Stimulated activated effector memory CD8-positive, alpha-beta T cell treated with anti-CD3 and anti-CD28 coated beads, Interleukin-12 subunit alpha, Interleukin-12 subunit beta, amount 100 ng/mL, for 72 hours (primary cell): ENCODE results near the gene SGSM2.

Source experiments
- ATAC-seq: fragments of 150-1000 bp; cut with Tn5 transposase; 2 replicates; pipeline ENCODE4 v1.10.0; 2021
- DNase-seq, 2 donors: peaks; one replicate each; pipeline ENCODE4 v3.0.0; 2021 to 2022; ENCODE audit warnings: low spot score in 2 of 2
- H3K27ac Mint-ChIP-seq: one replicate; pipeline ENCODE4 v1.8.0; 2022; ENCODE audit warnings: mild to moderate bottlenecking, mixed read lengths
- H3K36me3 Mint-ChIP-seq: one replicate; pipeline ENCODE4 v1.8.0; 2022; ENCODE audit warnings: mild to moderate bottlenecking, mixed read lengths
- H3K4me1 Mint-ChIP-seq: one replicate; pipeline ENCODE4 v1.8.0; 2022; ENCODE audit warnings: mixed read lengths
- H3K4me3 Mint-ChIP-seq: one replicate; pipeline ENCODE4 v1.8.0; 2022; ENCODE audit warnings: mild to moderate bottlenecking, mixed read lengths
- H3K9me3 Mint-ChIP-seq: one replicate; pipeline ENCODE4 v1.8.0; 2022; ENCODE audit warnings: mixed read lengths

SGSM2 gene

DNA sequence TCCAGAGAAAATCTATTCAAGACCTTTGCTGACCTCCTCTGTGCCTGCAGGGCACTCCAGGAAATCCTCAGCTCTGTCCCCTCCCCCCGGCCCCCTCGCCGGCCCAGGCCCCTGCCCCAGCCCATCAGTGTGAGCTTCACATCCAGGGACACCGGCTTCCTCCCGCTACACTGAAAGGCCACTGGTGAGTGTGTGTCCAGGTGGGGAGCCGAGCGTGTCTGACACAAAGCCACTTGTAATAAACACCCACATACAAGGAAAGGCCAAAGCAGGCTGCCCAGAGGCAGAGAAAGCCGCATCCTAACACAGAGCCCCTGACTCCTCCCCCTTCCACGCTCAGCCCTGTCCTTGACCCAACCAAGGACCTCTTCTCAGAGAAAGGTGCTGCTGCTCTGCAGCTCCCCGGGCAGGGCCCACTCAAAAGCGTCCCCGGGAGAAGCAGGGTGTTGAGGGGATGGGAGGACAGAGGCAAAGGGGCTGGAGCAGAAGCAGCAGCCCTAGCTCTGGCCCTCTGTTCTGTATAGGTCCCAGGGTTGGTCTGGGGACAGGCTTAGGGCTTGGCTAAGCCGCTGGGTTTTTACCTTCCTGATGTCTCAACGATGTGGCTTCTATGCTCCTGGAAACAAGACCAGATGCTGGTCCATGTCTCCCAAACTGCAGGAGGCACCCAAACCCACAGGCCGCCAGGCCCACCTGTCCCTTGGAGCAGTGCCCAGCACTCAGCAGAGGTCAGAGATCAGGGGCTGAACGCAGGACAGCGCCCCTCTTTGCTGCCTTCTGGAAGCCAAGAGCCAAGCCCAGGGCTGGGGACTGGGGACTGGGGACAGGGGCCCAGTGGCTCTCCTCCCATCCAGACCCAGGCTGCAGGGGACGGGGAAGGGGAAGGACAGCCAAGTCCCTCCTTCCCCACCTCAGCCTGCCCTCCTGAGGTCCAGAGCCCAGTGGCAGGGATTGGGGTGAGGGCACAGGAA is 48.2 kb downstream of the SGSM2 start:
- no peak for DNase-seq
- Mint-ChIP-seq H3K4me1 (peaks cover 26% of the 10 kb centered on the region), H3K36me3 (peaks cover 29% of the 10 kb centered on the region), H3K4me3 (no peak overlapping the region), H3K27ac (peak overlapping the region; percentile 54), H3K9me3 (no peaks in the 10 kb centered on the region)
- no peak for ATAC-seq

DNA sequence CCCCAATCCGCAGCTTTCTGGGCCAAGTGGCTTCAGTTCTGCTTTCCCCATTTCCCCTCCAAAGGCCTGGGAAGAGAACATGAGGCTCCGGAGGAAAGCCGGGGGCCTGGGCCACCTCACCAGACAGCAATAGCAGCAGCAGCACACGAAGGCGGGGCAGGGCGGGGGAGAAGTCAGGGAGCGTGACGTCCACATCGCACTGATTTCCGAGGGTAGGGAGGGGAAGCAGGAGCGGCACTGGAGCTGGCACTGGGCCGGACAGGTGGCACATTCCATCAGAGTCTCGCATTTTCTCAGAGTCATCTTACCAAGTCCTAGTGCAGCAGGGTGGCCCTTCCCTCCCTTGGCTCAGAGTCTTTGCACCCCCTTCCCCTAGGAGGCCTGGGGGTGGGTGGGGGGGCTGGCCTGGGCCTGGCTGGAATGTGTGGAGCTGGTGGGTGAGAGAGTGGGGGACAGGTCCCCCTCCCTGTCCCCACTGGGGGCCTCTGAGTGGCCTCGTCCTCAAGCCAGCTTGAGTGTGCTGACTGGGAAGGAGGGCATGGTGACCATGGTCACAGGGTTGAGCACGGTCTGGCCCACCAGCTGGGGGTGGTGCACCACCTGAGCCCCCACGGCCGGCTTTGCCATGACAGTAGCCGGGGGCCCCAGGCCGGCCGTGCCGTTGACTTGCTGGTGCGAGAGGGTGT is 49.2 kb downstream of the SGSM2 start:
- Mint-ChIP-seq H3K9me3 (no peaks in the 10 kb centered on the region), H3K36me3 (peaks cover 33% of the 10 kb centered on the region), H3K27ac (peak overlapping the region; percentile 54), H3K4me1 (peaks cover 36% of the 10 kb centered on the region), H3K4me3 (no peak overlapping the region)
- DNase-seq (no peak), ATAC-seq (no peak)

DNA sequence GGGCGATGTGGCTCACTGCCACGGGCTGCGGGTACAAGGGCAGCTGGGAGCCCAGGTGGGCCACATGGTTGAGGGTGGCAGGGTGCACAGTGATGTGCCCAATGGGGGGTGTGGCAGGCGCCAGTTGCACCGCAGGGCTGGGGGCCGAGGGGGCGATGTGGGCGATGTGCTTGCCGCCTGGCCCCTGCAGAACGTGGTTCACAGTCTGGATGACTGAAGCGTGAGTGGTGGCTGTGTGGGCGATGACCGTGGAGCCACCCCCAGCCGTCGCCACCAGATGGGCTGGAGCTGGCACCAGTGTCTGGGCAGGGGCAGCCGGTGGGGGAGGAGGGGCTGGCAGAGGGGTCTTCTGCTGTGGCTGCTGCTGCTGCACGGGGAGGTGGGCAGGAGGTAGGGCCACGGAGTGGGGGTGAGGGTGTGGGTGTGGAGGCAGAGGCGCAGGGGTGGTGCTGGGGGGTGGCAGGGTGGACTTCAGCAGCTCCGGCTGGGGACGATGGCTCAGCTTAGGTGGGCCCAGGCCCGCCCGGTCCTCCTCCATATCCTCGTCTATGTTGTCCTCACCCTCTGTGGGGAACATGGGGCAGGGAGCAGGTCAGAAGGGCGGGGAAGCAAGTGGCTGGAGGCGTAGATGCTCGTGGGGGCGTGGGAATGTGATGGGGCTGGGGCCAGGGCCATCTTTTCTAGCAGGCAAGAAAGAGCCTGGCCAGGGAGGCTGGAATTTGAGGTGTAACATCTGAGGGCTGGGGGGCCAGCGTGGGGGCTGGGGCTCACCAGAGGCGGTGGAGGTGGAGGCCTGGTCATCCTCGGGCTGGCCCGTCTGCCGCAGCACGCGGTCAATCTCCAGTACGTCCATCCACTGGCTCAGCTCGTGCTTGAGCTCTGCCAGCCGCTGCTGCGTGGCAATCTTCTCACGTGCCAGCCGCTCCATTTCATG is 50.1 kb downstream of the SGSM2 start:
- DNase-seq (no peak), ATAC-seq (no peak)
- peak overlapping the region; percentile 69 for H3K27ac Mint-ChIP-seq
- H3K4me1 Mint-ChIP-seq: peaks cover 44% of the 10 kb centered on the region
- no peaks in the 10 kb centered on the region for H3K9me3 Mint-ChIP-seq
- peaks cover 38% of the 10 kb centered on the region for H3K36me3 Mint-ChIP-seq
- H3K4me3 Mint-ChIP-seq: no peak overlapping the region

DNA sequence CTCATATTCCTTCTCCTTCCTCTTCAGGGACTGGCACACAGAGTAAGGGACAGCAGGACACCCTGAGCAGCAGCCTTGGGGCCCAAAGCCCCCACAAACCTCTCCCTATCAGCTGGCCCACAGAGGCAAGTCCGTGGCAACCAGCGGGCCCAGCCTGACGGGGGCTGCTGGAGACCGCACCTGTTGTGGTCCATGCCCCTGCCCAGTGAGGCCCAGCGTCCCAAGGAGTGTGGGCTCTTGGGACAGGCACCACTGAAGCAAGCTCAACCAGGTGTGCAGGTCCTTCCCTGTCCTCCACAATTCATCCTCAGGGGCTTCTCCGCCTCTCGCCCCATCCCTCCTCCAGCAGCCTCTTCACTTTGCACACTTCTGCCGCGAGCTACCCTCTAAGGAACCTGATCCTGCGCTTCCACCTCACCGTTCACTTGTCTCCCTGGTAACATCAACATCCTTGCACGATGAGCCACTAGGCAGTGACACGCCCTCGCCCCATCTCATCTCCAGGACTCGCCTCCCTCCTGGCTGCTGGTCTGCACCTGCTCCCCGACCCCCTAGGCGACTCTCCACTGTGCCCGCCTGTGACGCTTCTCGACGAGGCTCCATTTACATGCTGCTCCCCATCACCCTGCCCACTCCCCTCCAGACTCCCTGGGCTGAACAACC is 50.9 kb downstream of the SGSM2 start:
- Mint-ChIP-seq H3K27ac (peak overlapping the region; percentile 69), H3K36me3 (peaks cover 44% of the 10 kb centered on the region), H3K4me3 (no peak overlapping the region), H3K9me3 (no peaks in the 10 kb centered on the region), H3K4me1 (peaks cover 45% of the 10 kb centered on the region)
- ATAC-seq (no peak), DNase-seq (no peak)

DNA sequence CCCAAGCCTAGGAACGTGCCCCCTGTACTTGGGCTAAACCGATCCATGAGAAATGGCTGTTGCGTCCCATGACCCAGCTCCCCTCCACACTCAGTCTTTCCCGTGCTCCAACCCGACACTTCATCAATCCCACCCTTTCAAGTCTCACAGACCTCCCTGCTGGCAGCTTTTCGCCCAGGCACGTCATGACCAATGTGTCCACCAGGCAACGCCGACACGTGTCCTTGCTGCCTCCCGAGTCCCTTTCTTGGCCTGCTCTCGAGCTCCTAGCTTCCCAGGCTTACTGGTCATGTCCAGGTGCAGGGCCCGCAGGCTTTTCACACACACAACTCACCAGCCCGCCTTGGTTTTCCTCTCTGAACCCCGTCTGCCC is 51.4 kb downstream of the SGSM2 start:
- Mint-ChIP-seq H3K27ac (peak overlapping the region; percentile 69), H3K4me1 (peaks cover 45% of the 10 kb centered on the region), H3K4me3 (no peak overlapping the region), H3K9me3 (no peaks in the 10 kb centered on the region), H3K36me3 (peaks cover 48% of the 10 kb centered on the region)
- DNase-seq (no peak), ATAC-seq (no peak)

DNA sequence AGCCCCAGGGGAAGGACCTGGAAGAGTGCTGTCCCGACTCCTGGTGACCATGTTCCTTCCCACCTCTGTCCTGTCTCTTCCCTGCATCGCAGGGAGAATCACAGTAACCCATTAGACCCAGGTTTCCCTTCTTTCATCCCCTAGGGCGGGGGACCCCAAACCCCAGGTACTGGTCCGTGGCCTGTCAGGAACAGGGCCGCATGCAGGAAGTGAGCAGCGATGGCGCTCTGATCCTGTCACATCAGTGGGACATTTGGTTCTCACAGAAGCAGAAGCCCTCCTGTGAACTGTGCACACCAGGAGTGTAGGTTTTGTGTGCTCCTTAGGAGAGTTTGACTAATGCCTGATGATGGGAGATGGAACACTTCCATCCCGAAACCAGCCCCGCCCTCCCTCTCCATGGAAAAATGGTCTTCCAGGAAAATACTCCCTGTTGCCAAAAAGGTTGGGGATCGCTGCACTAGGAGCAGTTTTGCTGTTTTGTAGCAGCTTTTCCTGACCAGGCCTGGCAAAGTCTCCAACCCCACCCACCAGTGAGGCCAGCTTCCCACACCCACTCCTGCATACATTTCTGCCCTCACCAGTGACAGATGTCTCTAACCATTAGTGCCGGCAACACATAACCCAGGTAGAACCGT is 53.0 kb downstream of the SGSM2 start:
- no peaks in the 10 kb centered on the region for H3K9me3 Mint-ChIP-seq
- H3K27ac Mint-ChIP-seq: peak overlapping the region; percentile 97
- peaks cover 60% of the 10 kb centered on the region for H3K36me3 Mint-ChIP-seq
- DNase-seq: no peak
- H3K4me3 Mint-ChIP-seq: no peak overlapping the region
- peaks cover 53% of the 10 kb centered on the region for H3K4me1 Mint-ChIP-seq
- ATAC-seq: no peak

DNA sequence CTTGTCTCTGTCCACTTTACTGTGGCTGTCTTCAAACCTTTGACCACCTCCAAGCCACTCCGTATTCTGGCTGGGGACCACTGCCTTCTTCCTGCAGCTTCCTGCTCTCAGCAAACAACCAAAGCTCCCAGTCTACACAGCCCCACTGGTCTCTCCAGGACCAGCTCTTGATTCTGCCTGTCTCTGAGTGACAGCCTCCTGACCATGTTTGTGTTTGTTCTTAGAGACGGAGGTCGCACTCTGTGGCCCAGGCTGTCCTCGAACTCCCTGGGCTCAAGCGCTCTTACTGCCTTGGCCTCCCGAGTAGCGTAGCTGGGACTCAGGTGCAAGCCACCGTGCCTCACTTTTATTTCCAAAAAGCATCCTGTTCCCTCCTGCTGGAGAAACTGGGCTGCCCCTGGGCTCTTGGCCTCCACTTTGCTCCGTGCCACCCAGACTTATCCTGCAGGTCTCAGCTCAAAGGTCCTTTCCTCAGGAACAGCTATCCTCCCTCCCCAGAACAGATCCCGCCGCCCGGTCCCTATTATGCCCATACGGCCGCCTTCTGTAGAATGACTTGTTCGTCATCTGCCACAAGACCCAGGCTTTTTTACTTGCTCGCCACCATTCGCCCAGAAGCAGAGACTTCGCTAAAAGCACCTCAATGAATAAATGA is 54.4 kb downstream of the SGSM2 start:
- Mint-ChIP-seq H3K4me3 (peak overlapping the region; percentile 96), H3K27ac (peak overlapping the region; percentile 97), H3K9me3 (no peaks in the 10 kb centered on the region), H3K4me1 (peaks cover 63% of the 10 kb centered on the region), H3K36me3 (peaks cover 61% of the 10 kb centered on the region)
- ATAC-seq: no peak
- DNase-seq: no peak

DNA sequence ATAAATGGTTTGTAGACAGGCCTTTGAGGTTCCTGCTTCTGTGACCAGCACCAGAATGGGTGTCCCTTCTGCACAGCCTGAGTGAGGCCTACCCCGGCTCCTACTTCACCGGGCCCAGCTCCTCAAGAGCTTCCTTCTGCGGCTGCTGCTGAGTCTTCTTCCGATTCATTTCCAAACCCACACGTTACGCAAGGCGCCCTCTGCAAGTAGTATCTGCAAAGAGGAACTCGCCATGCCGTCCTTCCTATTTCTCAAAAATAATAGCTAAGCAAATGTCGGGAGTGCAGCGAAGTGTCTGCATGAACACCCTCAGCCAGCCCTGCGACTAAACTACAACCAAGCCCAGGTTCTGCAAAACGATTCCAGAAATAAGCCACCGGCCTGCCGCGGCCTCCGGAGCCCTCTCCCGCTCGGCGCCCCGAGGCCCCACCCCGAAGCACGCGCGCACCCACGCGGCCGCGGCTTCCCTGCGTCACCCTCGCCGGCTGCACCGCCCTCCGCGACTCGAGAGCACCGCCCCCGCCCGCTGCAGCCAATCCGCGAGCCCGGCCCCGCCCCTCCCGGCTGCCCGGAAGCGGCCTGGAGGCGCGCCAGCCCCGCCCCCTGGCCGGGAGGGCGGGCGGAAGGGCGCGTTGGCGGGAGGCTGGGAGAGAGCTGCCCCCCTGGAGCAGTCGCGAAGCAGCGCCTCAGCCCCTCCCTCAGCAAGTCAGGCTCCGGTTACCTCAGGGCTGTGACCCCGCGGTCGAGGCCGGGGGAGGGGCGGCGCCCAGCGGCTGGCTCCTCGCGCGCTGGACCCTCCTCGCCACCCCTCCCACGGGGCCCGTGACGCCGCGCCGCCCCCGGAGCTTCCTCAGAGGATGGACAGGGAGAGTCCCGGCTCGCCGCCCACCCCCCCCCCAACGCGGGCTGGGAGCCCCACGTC is 55.2 kb downstream of the SGSM2 start:
- H3K4me3 Mint-ChIP-seq: peak overlapping the region; percentile 96
- no peaks in the 10 kb centered on the region for H3K9me3 Mint-ChIP-seq
- peak overlapping the region; percentile 97 for H3K27ac Mint-ChIP-seq
- DNase-seq (peak; percentile 98 to 99), ATAC-seq (peak; percentile 76)
- H3K36me3 Mint-ChIP-seq: peaks cover 55% of the 10 kb centered on the region
- H3K4me1 Mint-ChIP-seq: peaks cover 71% of the 10 kb centered on the region

DNA sequence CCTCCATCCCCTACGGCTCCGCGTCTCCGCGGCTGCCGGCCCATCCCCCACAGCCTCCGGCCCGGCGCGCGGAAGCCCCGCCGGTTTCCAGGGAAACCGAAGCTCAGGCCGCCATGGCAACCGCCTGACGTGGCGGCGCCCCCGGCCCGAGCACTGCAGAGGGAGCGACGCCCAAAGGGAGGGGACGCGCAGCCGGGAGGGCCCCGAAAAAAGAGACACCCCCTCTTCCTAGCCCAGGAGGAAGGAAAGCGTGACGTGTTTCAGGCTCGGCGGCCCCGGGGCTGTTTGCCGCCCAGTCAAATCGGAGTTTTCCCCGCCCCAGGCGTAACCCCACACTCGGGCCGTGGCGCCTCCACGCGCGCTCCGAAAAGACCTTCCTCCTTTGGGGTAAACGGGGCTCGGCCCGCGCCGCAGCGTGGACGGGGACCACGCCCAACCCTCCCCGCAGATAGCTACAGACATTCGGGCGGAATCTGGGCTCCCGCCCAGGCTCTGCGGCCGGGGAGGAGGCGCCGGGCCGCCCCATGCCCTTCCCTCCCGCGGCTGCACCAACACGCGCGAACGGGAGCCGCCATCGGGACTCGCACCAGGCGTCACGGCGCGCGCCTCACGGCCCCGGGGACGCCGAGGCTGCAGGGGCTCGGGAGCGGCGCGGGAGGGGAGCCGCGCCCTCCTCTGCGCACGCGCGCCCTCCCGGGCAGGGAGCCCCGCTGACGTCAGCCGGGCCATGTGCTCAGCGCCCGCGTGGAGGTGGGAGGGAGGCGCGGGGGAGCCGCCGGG is 56.1 kb downstream of the SGSM2 start:
- peak overlapping the region; percentile 97 for H3K27ac Mint-ChIP-seq
- H3K36me3 Mint-ChIP-seq: peaks cover 46% of the 10 kb centered on the region
- no peaks in the 10 kb centered on the region for H3K9me3 Mint-ChIP-seq
- peaks cover 72% of the 10 kb centered on the region for H3K4me1 Mint-ChIP-seq
- DNase-seq (peak; percentile 84 to 93), ATAC-seq (peak; percentile 62)
- H3K4me3 Mint-ChIP-seq: peak overlapping the region; percentile 96

DNA sequence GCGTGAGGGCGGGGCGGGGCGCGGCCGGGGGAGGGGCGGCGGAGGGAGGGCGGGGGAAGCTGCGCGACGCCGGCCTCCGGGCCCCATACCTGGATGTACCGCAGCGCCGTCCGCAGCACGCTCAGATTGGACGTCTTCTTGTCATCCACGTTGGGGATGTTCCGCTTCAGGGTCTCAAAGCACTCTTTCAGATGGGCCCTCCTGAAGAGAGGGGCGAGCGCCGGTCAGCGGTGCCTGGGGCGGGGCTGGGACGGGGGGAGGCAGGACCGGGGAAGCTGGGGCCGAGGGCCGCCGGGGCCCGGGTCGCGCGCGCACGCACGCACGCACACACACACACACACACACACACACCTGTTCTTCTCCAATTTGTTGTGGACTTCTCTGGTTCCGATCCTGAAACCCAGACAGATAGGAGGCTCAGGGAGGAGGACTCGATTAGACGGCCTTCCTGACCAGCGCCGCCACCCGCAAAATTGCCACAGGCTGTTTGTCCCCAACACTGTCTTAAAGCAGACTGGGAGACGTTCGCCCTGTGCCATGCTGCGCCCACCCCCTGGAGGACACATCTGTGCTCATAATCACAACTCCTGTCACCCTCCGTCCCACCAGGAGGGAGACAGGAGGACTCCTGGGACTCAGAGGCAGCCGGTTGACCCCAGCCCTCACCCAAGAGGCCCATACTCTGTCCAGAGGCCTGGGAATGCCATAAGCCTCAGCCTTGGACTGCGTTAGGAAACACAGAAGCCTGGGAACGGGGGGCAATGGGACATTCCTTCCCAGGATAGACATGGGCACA is 56.9 kb downstream of the SGSM2 start:
- Mint-ChIP-seq H3K4me1 (peaks cover 72% of the 10 kb centered on the region), H3K27ac (peak overlapping the region; percentile 85), H3K36me3 (peaks cover 48% of the 10 kb centered on the region), H3K4me3 (peak overlapping the region; percentile 96), H3K9me3 (no peaks in the 10 kb centered on the region)
- DNase-seq: no peak
- no peak for ATAC-seq

DNA sequence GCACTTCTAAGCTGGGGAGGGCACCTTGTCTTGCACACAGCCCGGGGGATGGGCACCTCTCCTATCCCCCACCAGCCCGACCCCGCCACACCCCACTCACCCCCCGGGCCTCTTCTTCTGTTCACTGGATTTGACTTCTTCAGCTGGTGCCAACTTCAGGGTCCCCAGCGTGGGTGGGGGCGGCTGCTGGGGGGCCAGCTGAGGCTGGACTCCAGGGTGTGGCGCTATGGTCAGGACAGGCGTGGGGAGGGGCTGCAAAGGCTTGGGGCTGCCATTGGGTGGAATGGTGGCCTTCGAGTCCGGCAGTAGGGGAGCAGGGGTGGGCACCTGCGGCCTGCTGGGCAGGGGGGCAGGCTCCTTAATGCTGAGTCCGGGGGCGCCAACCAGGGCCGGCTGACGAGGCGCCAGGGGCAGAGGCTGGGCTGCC is 57.5 kb downstream of the SGSM2 start:
- H3K4me1 Mint-ChIP-seq: peaks cover 69% of the 10 kb centered on the region
- peak overlapping the region; percentile 85 for H3K27ac Mint-ChIP-seq
- no peak for ATAC-seq
- H3K36me3 Mint-ChIP-seq: peaks cover 48% of the 10 kb centered on the region
- H3K4me3 Mint-ChIP-seq: peak overlapping the region; percentile 96
- DNase-seq: no peak
- H3K9me3 Mint-ChIP-seq: no peaks in the 10 kb centered on the region
